AG04450 (cell line): ENCODE data around the gene ARHGEF10L. TPM values are rescaled to one million over a fixed set of nuclear protein-coding genes. Genes with fewer than 3 reads are reported as not detected.
"Not testable (repeated sequence)": the region's sequence is repeated elsewhere in the genome, so short reads cannot be mapped to it uniquely, and the experiment has no call there.

Experiments
- CTCF ChIA-PET: fragments of 300-600, 350-600 bp; formaldehyde crosslinking; extraction: SDS; loops from one replicate; lab custom pipeline; 2022; ENCODE audit warnings: antibody characterized with exemption, inconsistent platforms; lab: Charles Lee
- POLR2A ChIA-PET: fragments of 350-600 bp; formaldehyde crosslinking; extraction: SDS; loops from one replicate; lab custom pipeline; 2021; ENCODE audit warnings: antibody characterized with exemption, inconsistent platforms; lab: Yijun Ruan, JAX
- DNase-seq: peaks from one replicate; pipeline ENCODE4 v3.0.0-alpha.2; 2011; ENCODE audit warnings: low read depth, low spot score
- H3K27ac ChIP-seq: one replicate; pipeline ENCODE4 v1.5.1; 2012; ENCODE audit warnings: low read depth, low read length, control low read depth
- H3K27me3 ChIP-seq: one replicate; pipeline ENCODE4 v1.6.0; 2012; ENCODE audit warnings: low read length; ENCODE audit not compliant: control insufficient read depth, insufficient read depth
- H3K4me3 ChIP-seq: 2 replicates; pipeline ENCODE4 v1.5.1; 2011; ENCODE audit warnings: mild to moderate bottlenecking, low read depth, low read length, control low read depth
- H3K9me3 ChIP-seq: 2 replicates; pipeline ENCODE4 v1.5.1; 2012; ENCODE audit warnings: low read length; ENCODE audit not compliant: control insufficient read depth, insufficient read depth
- CTCF ChIP-seq: IDR thresholded peaks from 2 replicates; pipeline ENCODE4 v1.5.1; 2011; ENCODE audit warnings: low read depth, low read length, control low read depth, inconsistent platforms
- polyA plus RNA-seq: library from polyadenylated mRNA; depleted of rRNA; stranded (reverse); fragments of >200 nt; gene quantifications from 2 replicates; pipeline ENCODE4 v1.2.3, GENCODE V29; 2011

ARHGEF10L gene
- polyA plus RNA-seq, 1 experiment: 5.7 TPM

- TF ChIP-seq CTCF: no peak
- CTCF ChIA-PET: interaction anchor here (0.6 to 8.1 kb wide), 2 partner anchors 43 to 110 kb away, joined by 10 to 299 read pairs; no protein-coding TSS in a partner anchor
- Histone ChIP-seq H3K9me3 (no peaks in the 10 kb centered on the region), H3K27me3 (peaks cover 9% of the 10 kb centered on the region), H3K27ac (no peak overlapping the region), H3K4me3 (no peak overlapping the region)
- POLR2A ChIA-PET: no interaction called here
- DNase-seq: no peak
Observed at GRCh38 chr1:17498214-17498613, 41.3 kb upstream of the ARHGEF10L start.

- ChIA-PET CTCF (interaction anchor here (0.6 to 8.1 kb wide), 30 partner anchors 8 to 159 kb away, joined by 3 to 299 read pairs (median 4); no protein-coding TSS in a partner anchor), POLR2A (interaction anchor here (0.6 to 1.5 kb wide), 2 partner anchors 52 to 104 kb away, joined by 3 to 4 read pairs; no protein-coding TSS in a partner anchor)
- peak; percentile 96 for TF ChIP-seq CTCF
- DNase-seq: peak; percentile 65
- no peak overlapping the region for H3K27ac ChIP-seq
- peaks cover 4% of the 10 kb centered on the region for H3K27me3 ChIP-seq
- no peak overlapping the region for H3K4me3 ChIP-seq
- no peaks in the 10 kb centered on the region for H3K9me3 ChIP-seq
Observed at GRCh38 chr1:17502326-17502778, 37.1 kb upstream of the ARHGEF10L start.

- TF ChIP-seq CTCF: no peak
- no peak overlapping the region for H3K27ac ChIP-seq
- H3K4me3 ChIP-seq: no peak overlapping the region
- H3K27me3 ChIP-seq: peaks cover 4% of the 10 kb centered on the region
- ChIA-PET POLR2A (no interaction called here), CTCF (interaction anchor here (0.8 to 8.1 kb wide), 20 partner anchors 8 to 150 kb away, joined by 3 to 299 read pairs (median 6); no protein-coding TSS in a partner anchor)
- no peak for DNase-seq
- no peaks in the 10 kb centered on the region for H3K9me3 ChIP-seq
Observed at GRCh38 chr1:17503146-17503545, 36.4 kb upstream of the ARHGEF10L start.

- DNase-seq, H3K27me3 ChIP-seq, POLR2A ChIA-PET, H3K4me3 ChIP-seq, H3K9me3 ChIP-seq, H3K27ac ChIP-seq: not testable (repeated sequence)
- CTCF ChIA-PET: interaction anchor here (0.6 to 2.0 kb wide), 4 partner anchors 10 to 100 kb away, joined by 3 to 18 read pairs (median 4); no protein-coding TSS in a partner anchor
Observed at GRCh38 chr1:17507200-17507599, 32.3 kb upstream of the ARHGEF10L start.

- Histone ChIP-seq H3K9me3 (no peaks in the 10 kb centered on the region), H3K27me3 (peaks cover 9% of the 10 kb centered on the region), H3K4me3 (no peak overlapping the region), H3K27ac (no peak overlapping the region)
- CTCF ChIA-PET: interaction anchor here (0.6 to 2.0 kb wide), 3 partner anchors 11 to 99 kb away, joined by 3 to 18 read pairs (median 3); no protein-coding TSS in a partner anchor
- no peak for DNase-seq
- POLR2A ChIA-PET: no interaction called here
- peak; percentile 29; the same call in 1 of the 2 replicates for TF ChIP-seq CTCF
Observed at GRCh38 chr1:17507915-17508314, 31.6 kb upstream of the ARHGEF10L start.
